GM12878 (cell line): Measurements from ENCODE around the gene ATP2B1. TPM values are rescaled to one million over a fixed set of nuclear protein-coding genes. Genes with fewer than 3 reads are reported as not detected.

Experiments used
- ATAC-seq: fragments of 200-7000 bp; cut with Tn5 transposase; 3 replicates; pipeline ENCODE4 v1.9.1; 2020; ENCODE audit warnings: mild to moderate bottlenecking, moderate library complexity
- BruUV-seq: library from RNA; stranded (reverse); fragments of 400-500 nt; replicated peaks from 2 replicates; lab custom pipeline; 2021; lab: Mats Ljungman, UMichigan
- CTCF ChIA-PET: fragments of 300-600 bp; sonication (Branson Sonifier 250); formaldehyde crosslinking; extraction: SDS; loops from one replicate; lab custom pipeline; 2021; ENCODE audit warnings: inconsistent platforms; lab: Yijun Ruan, JAX
- POLR2A ChIA-PET: fragments of 350-600 bp; formaldehyde crosslinking; extraction: SDS; loops from one replicate; lab custom pipeline; 2021; ENCODE audit warnings: inconsistent platforms; lab: Charles Lee
- RAD21 ChIA-PET: fragments of 300-600 bp; sonication (Branson Sonifier 250); formaldehyde crosslinking; loops from one replicate; lab custom pipeline; 2023; ENCODE audit warnings: antibody characterized with exemption; ENCODE audit not compliant: unreplicated experiment; lab: Charles Lee
- SMC1A ChIA-PET: fragments of 300-600 bp; sonication (Branson Sonifier 250); formaldehyde crosslinking; loops from one replicate; lab custom pipeline; 2023; ENCODE audit not compliant: unreplicated experiment, uncharacterized antibody; lab: Charles Lee
- DNase-seq: peaks from one replicate; pipeline ENCODE4 v3.0.0-alpha.2; 2011; ENCODE audit warnings: low read depth, low spot score
- FAIRE-seq: peaks from 3 replicates; lab custom pipeline; 2011; peaks lifted over from hg19 to GRCh38; lab: Jason Lieb, UNC
- H2AFZ ChIP-seq: 2 replicates; pipeline ENCODE4 v1.6.0; 2011; ENCODE audit warnings: low read depth, low read length, control low read depth; ENCODE audit not compliant: control insufficient read depth
- H3K27ac ChIP-seq: 2 replicates; pipeline ENCODE4 v1.5.1; 2011; ENCODE audit warnings: control low read depth; ENCODE audit not compliant: control insufficient read depth, insufficient read depth
- H3K27me3 ChIP-seq, 2 experiments: replicated peaks in 1 of 2; 2 replicates each; pipeline versions ENCODE4 v1.6.0 to v1.6.1; 2011; ENCODE audit warnings: low read length in 1 of 2; ENCODE audit not compliant: control insufficient read depth in 2 of 2, insufficient read depth in 2 of 2
- H3K36me3 ChIP-seq, 2 experiments: 2 replicates each; pipeline ENCODE4 v1.5.1; 2011; ENCODE audit warnings: low read length in 1 of 2; ENCODE audit not compliant: control insufficient read depth in 2 of 2, insufficient read depth in 2 of 2
- H3K4me1 ChIP-seq: 2 replicates; pipeline ENCODE4 v1.6.1; 2011; ENCODE audit warnings: mild to moderate bottlenecking, low read length, moderate library complexity, mixed read lengths; ENCODE audit not compliant: control insufficient read depth, insufficient read depth
- H3K4me2 ChIP-seq: 2 replicates; pipeline ENCODE4 v1.6.0; 2011; ENCODE audit warnings: control low read depth; ENCODE audit not compliant: control insufficient read depth, insufficient read depth
- H3K4me3 ChIP-seq: fragments of 200-600 bp; sonication (generic); 2 replicates; pipeline ENCODE4 v1.5.1; 2016
- H3K79me2 ChIP-seq: 2 replicates; pipeline ENCODE4 v1.6.0; 2011; ENCODE audit warnings: low read length; ENCODE audit not compliant: control insufficient read depth, insufficient read depth
- H3K9ac ChIP-seq: 2 replicates; pipeline ENCODE4 v1.8.0; 2011; ENCODE audit warnings: low read length, control low read depth, mixed read lengths; ENCODE audit not compliant: control insufficient read depth, insufficient read depth
- H3K9me3 ChIP-seq: replicated peaks from 3 replicates; pipeline ENCODE4 v1.5.1; 2011; ENCODE audit warnings: mild to moderate bottlenecking, low read length; ENCODE audit not compliant: control insufficient read depth, insufficient read depth
- H4K20me1 ChIP-seq: 2 replicates; pipeline ENCODE4 v1.6.0; 2011; ENCODE audit not compliant: control insufficient read depth, insufficient read depth
- EED ChIP-seq: sonication (generic); IDR thresholded peaks from 2 replicates; pipeline ENCODE4 v1.6.1; 2016; ENCODE audit warnings: antibody characterized with exemption, low read depth
- JUND ChIP-seq: IDR thresholded peaks from 2 replicates; pipeline ENCODE4 v1.6.1; 2012; ENCODE audit warnings: low read depth, mild to moderate bottlenecking, low read length, improper control_type of control experiment, moderate library complexity
- POLR2AphosphoS5 ChIP-seq: IDR thresholded peaks from 2 replicates; pipeline ENCODE4 v1.6.1; 2011; ENCODE audit warnings: mild to moderate bottlenecking, low read length, inconsistent platforms
- ZBTB40 ChIP-seq: fragments of 450-650 bp; IDR thresholded peaks from 2 replicates; pipeline ENCODE4 v1.6.1; 2016; ENCODE audit warnings: mild to moderate bottlenecking, moderate library complexity, borderline replicate concordance
- ZNF274 ChIP-seq: IDR thresholded peaks from one replicate; pipeline ENCODE4 v1.8.0; 2011; ENCODE audit not compliant: insufficient read length, insufficient read depth
- WGBS: methylation state at CpG from one replicate; pipeline ENCODE4 v1.1.6; 2016; ENCODE audit warnings: low lambda C conversion rate; ENCODE audit not compliant: insufficient replicate concordance, insufficient coverage; ENCODE audit errors: missing lambda C conversion rate; 5-methylcytosine and 5-hydroxymethylcytosine counted together
- in situ Hi-C: fragments of 300-500 bp; cut with MboI; formaldehyde crosslinking; loops from 9 replicates; pipeline ENCODE4 v1.14.3; 2018; ENCODE audit warnings: mixed read lengths
- intact Hi-C: fragments of 100-400 bp; cut with micrococcal nuclease; formaldehyde crosslinking; loops from one replicate; pipeline ENCODE4 v1.14.2; 2022; ENCODE audit not compliant: unreplicated experiment
- polyA plus RNA-seq, 11 experiments: library from polyadenylated mRNA; depleted of rRNA in 4 of 11; unstranded in 6 of 11; stranded (reverse) in 5 of 11; fragments of >200 nt; fragmentation: Nextera tagmentation in 4 of 11; fragmentation: Illumina TruSeq in 1 of 11; extraction: Ambion mirVana in 4 of 11; extraction: Trizol in 1 of 11; gene quantifications; 1 replicate in 1 of 11; 2 replicates in 10 of 11; pipeline versions ENCODE4 v1.2.1 to v1.2.3, GENCODE V29; 2011 to 2016; ENCODE audit warnings: inconsistent platforms in 2 of 11, missing spikeins in 2 of 11, low read depth in 1 of 11
- total RNA-seq, 4 experiments: library from RNA; depleted of rRNA in 3 of 4; stranded (reverse); fragments of >200 nt in 3 of 4; fragmentation: Illumina TruSeq in 1 of 4; extraction: Trizol in 1 of 4; gene quantifications; 2 replicates each; pipeline versions ENCODE4 v1.2.1 to v1.2.3, GENCODE V29; 2013 to 2021

The ATP2B1 gene
- total and polyA plus RNA-seq, 10 of the 15 experiments (the other 5 are each of a cell fraction or from before 2014, with no cell fraction given) = 15.9 to 67.8 (median 48.5) TPM

GRCh38 chr12:89578499-89578898 is 130.1 kb downstream of the ATP2B1 start (continued):
- TF ChIP-seq ZBTB40 (no peak), EED (no peak), JUND (no peak)
- TF ChIP-seq, all 136 proteins: peak for 0

- in situ Hi-C loops = no loop called here
- DNase-seq (no peak), FAIRE-seq (no peak)
- intact Hi-C loops = no loop called here
- WGBS = 100% methylated on average over 1 of the region's 1 CpG
- Histone ChIP-seq H2AFZ (no peak overlapping the region), H4K20me1 (no peaks in the 10 kb centered on the region), H3K36me3 (no peaks in the 10 kb centered on the region), H3K4me1 (no peaks in the 10 kb centered on the region), H3K27ac (no peak overlapping the region), H3K9ac (no peak overlapping the region), H3K9me3 (no peaks in the 10 kb centered on the region), H3K4me2 (no peak overlapping the region), H3K27me3 (no peaks in the 10 kb centered on the region), H3K79me2 (no peaks in the 10 kb centered on the region), H3K4me3 (no peak overlapping the region)
- SMC1A ChIA-PET = interaction anchor here (1.2 kb wide), 1 partner anchor 17 kb away, joined by 3 read pairs; no protein-coding TSS in a partner anchor
- POLR2A ChIA-PET = no interaction called here
- CTCF ChIA-PET = interaction anchor here (0.9 to 1.1 kb wide), 3 partner anchors 19 to 526 kb away, joined by 3 to 6 read pairs (median 3); no protein-coding TSS in a partner anchor
- RAD21 ChIA-PET = interaction anchor here (0.9 kb wide), 2 partner anchors 24 to 328 kb away, joined by 3 read pairs; no protein-coding TSS in a partner anchor
- no peak for TF ChIP-seq ZNF274
- 0 out of 2 replicates have a peak, but pooled peaks have one; percentile 37 for TF ChIP-seq POLR2AphosphoS5
- TF ChIP-seq, all 136 proteins: peak for 1
- ATAC-seq = peak; percentile 53
- BruUV-seq = TSS peak; percentile 26
Measured at GRCh38 chr12:89576572-89577220, 131.9 kb downstream of the ATP2B1 start.
